ENCODE data around the gene ADD1.
"Not testable (repeated sequence)": the region's sequence is repeated elsewhere in the genome, so short reads cannot be mapped to it uniquely, and the experiment has no call there.

ADD1 gene

DNA sequence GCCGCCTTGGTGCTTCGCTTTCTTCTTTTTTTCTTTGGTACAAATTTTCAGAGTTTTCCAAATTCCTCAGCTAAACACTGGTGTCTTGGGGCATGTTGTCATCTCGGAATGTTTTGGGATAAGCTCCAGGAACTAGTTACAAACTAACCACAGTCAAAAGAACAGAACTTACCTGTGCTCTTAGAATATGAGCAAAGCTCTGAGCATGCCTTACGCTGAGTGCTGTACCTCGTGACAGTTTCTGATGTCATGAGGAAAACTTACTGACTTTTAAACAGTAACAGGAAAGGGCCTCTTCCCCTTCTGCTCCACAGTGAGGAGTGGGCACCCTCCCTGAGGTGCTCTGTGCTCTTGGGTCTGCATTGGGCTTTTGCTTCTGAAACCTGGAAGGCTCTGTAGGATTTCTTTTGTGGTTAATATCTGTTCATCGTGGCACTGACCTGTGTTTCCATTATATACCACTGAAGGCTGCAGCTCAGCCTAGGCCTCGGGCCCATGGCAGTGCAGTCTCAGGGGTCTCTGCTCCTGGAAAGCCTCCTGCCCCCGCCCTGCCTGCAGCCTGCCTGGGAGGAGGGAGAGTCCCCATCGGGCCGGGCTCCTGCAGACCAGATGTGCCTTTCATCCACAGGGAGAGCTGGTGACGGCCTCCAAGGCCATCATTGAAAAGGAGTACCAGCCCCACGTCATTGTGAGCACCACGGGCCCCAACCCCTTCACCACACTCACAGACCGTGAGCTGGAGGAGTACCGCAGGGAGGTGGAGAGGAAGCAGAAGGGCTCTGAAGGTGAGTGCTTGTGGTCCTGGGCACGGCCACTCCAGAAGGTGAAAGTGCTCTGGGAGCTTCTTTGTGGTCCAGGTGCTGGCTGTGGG lies 70.8 kb downstream of the ADD1 start:
- no peaks in the 10 kb centered on the region for H3K9me3 ChIP-seq (ENCODE audit: severe bottlenecking)
- TF ChIP-seq CTCF (IDR thresholded peaks at IDR 0.05; ENCODE audit: low read depth, low read length), result 0 out of 2 replicates have a peak, but pooled peaks have one; percentile 1
- DNase-seq, result no peak
- H3K27me3 ChIP-seq (ENCODE audit: insufficient read depth, low read depth, severe bottlenecking), result no peaks in the 10 kb centered on the region
- no peak overlapping the region for H3K4me3 ChIP-seq (ENCODE audit: low read depth, low read length)
- peaks cover 80% of the 10 kb centered on the region for H3K36me3 ChIP-seq
- H3K27ac ChIP-seq, result no peak overlapping the region

GRCh38 chr4:2915789-2916188 lies 72.1 kb downstream of the ADD1 start:
- Histone ChIP-seq H3K27me3 (ENCODE audit: insufficient read depth, low read depth, severe bottlenecking) (no peaks in the 10 kb centered on the region), H3K9me3 (ENCODE audit: severe bottlenecking) (no peaks in the 10 kb centered on the region), H3K36me3 (peaks cover 68% of the 10 kb centered on the region), H3K4me3 (ENCODE audit: low read depth, low read length) (no peak overlapping the region), H3K27ac (no peak overlapping the region)
- DNase-seq, result no peak
- TF ChIP-seq CTCF (IDR thresholded peaks at IDR 0.05; ENCODE audit: low read depth, low read length), result no peak

GRCh38 chr4:2916696-2917095 lies 73.1 kb downstream of the ADD1 start:
- not testable (repeated sequence) for H3K4me3 ChIP-seq (ENCODE audit: low read depth, low read length); DNase-seq; H3K27me3 ChIP-seq (ENCODE audit: insufficient read depth, low read depth, severe bottlenecking); H3K27ac ChIP-seq; H3K9me3 ChIP-seq (ENCODE audit: severe bottlenecking)
- H3K36me3 ChIP-seq, result peaks cover 66% of the 10 kb centered on the region

- not testable (repeated sequence) for H3K27ac ChIP-seq; H3K27me3 ChIP-seq (ENCODE audit: insufficient read depth, low read depth, severe bottlenecking); H3K9me3 ChIP-seq (ENCODE audit: severe bottlenecking); DNase-seq; H3K4me3 ChIP-seq (ENCODE audit: low read depth, low read length)
- H3K36me3 ChIP-seq, result peaks cover 65% of the 10 kb centered on the region
These were observed 74.7 kb downstream of the ADD1 start for GRCh38 chr4:2918300-2918699.

DNA sequence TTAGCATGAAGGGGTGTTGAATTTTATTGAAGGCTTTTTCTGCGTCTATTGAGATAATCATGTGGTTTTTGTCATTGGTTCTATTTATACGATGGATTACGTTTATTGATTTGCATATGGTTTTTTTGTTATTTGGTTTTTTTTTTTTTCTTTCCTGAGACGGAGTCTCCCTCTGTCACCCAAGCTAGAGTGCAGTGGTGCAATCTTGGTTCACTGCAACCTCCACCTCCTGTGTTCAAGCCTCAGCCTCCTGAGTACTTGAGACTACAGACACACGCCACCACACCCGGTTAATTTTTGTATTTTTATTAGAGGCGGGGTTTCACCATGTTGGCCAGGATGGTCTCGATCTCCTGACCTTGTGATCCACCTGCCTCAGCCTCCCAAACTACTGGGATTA lies 75.1 kb downstream of the ADD1 start:
- not testable (repeated sequence) for H3K4me3 ChIP-seq (ENCODE audit: low read depth, low read length); DNase-seq; H3K27me3 ChIP-seq (ENCODE audit: insufficient read depth, low read depth, severe bottlenecking); H3K27ac ChIP-seq; H3K9me3 ChIP-seq (ENCODE audit: severe bottlenecking)
- peaks cover 65% of the 10 kb centered on the region for H3K36me3 ChIP-seq

- not testable (repeated sequence) for H3K4me3 ChIP-seq (ENCODE audit: low read depth, low read length); H3K27ac ChIP-seq; DNase-seq; H3K9me3 ChIP-seq (ENCODE audit: severe bottlenecking); H3K27me3 ChIP-seq (ENCODE audit: insufficient read depth, low read depth, severe bottlenecking)
- peaks cover 73% of the 10 kb centered on the region for H3K36me3 ChIP-seq
These were observed 78.9 kb downstream of the ADD1 start for GRCh38 chr4:2922453-2923101.

- no peak overlapping the region for H3K4me3 ChIP-seq (ENCODE audit: low read depth, low read length)
- no peaks in the 10 kb centered on the region for H3K27me3 ChIP-seq (ENCODE audit: insufficient read depth, low read depth, severe bottlenecking)
- no peak for DNase-seq
- H3K27ac ChIP-seq, result no peak overlapping the region
- peaks cover 77% of the 10 kb centered on the region for H3K36me3 ChIP-seq
- no peaks in the 10 kb centered on the region for H3K9me3 ChIP-seq (ENCODE audit: severe bottlenecking)
- TF ChIP-seq CTCF (IDR thresholded peaks at IDR 0.05; ENCODE audit: low read depth, low read length), result no peak
These were observed 79.5 kb downstream of the ADD1 start for GRCh38 chr4:2923141-2923551.
